ENCODE measurements around the gene PEX5L. TPM values are rescaled to one million over a fixed set of nuclear protein-coding genes. Genes with fewer than 3 reads are reported as not detected.

PEX5L gene
- total RNA-seq, 1 donor from 2014 or later: not detected

DNA sequence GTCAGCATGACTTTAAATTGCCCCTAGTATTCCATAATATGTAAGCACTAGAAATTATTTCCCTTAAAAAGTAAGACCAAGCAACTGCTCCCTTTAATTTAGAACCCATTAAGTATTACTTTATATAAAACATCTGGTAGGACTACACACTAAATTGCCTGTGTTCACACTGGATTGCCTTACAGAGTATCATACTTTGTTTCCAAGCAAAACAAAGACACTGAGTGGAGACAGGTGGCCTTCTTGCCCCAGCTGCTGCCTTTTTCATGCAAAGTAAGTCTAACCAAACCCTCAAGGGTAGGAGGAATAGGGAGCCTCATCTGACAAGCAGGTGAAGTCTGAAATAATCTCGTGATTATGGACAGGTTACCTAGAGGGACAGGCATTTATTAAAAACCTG is 87.3 kb downstream of the PEX5L start:
- H3K4me3 Mint-ChIP-seq: no peak overlapping the region
- H3K4me1 Mint-ChIP-seq: no peaks in the 10 kb centered on the region
- H3K27ac Mint-ChIP-seq: no peak overlapping the region
- intact Hi-C loops (cut with micrococcal nuclease): no loop called here
- DNase-seq (no peak), ATAC-seq (ENCODE audit: low read depth) (no peak)
- peaks cover 32% of the 10 kb centered on the region for H3K27me3 Mint-ChIP-seq
- H3K9me3 Mint-ChIP-seq: peaks cover 4% of the 10 kb centered on the region
- ChIA-PET CTCF (no interaction called here), POLR2A (no interaction called here)
- TF ChIP-seq, protein P1, sequence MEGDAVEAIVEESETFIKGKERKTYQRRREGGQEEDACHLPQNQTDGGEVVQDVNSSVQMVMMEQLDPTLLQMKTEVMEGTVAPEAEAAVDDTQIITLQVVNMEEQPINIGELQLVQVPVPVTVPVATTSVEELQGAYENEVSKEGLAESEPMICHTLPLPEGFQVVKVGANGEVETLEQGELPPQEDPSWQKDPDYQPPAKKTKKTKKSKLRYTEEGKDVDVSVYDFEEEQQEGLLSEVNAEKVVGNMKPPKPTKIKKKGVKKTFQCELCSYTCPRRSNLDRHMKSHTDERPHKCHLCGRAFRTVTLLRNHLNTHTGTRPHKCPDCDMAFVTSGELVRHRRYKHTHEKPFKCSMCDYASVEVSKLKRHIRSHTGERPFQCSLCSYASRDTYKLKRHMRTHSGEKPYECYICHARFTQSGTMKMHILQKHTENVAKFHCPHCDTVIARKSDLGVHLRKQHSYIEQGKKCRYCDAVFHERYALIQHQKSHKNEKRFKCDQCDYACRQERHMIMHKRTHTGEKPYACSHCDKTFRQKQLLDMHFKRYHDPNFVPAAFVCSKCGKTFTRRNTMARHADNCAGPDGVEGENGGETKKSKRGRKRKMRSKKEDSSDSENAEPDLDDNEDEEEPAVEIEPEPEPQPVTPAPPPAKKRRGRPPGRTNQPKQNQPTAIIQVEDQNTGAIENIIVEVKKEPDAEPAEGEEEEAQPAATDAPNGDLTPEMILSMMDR (IDR thresholded peaks at IDR 0.05): no peak
- H3K36me3 Mint-ChIP-seq (ENCODE audit: low read depth): no peaks in the 10 kb centered on the region

DNA sequence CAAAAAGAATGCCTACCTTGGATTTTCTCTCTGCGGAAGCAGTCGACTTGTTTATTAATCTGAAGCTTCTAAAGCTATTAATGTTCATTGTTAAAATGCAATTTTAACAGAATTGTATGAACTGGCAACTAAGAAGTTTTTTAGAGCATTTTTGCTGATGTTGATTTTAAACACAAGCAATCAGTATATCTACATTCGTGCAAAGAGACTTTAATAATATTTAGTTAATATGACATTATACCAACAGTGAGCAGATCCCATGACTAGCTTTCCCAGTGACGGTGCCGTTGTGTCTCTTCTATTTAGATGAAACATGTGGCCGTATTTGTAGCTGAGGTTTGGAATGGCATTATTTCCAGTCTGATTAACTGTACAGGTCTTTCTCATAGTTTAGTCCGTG is 88.0 kb downstream of the PEX5L start:
- H3K4me1 Mint-ChIP-seq: no peaks in the 10 kb centered on the region
- intact Hi-C loops (cut with micrococcal nuclease): no loop called here
- H3K36me3 Mint-ChIP-seq (ENCODE audit: low read depth): no peaks in the 10 kb centered on the region
- no peak for DNase-seq
- TF ChIP-seq, protein P1 (IDR thresholded peaks at IDR 0.05): no peak
- peaks cover 2% of the 10 kb centered on the region for H3K9me3 Mint-ChIP-seq
- CTCF ChIA-PET: no interaction called here
- peaks cover 29% of the 10 kb centered on the region for H3K27me3 Mint-ChIP-seq
- no peak overlapping the region for H3K4me3 Mint-ChIP-seq
- POLR2A ChIA-PET: no interaction called here
- H3K27ac Mint-ChIP-seq: no peak overlapping the region
- ATAC-seq (ENCODE audit: low read depth): no peak

DNA sequence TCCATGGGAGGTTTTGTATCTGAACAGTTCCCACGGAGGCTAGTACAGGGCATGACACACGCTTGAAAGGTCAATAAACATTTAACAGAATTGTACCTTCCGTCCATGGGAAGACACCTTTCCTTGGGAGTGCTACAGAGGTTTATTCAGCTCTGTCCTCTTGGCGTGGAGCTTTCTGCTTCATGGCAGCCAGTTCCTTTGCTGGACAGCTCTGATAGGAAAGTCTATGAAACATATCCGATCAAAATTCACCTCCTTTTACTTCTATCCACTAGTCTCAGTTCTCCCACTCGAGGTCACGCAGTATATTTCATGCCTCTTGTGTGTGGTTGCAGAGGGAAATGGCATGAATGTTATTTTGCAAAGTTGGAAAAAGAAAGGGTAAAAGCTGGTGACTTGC is 91.2 kb downstream of the PEX5L start:
- peaks cover 29% of the 10 kb centered on the region for H3K27me3 Mint-ChIP-seq
- TF ChIP-seq, protein P1 (IDR thresholded peaks at IDR 0.05): no peak
- ATAC-seq (ENCODE audit: low read depth): no peak
- intact Hi-C loops (cut with micrococcal nuclease): no loop called here
- no peak for DNase-seq
- no peak overlapping the region for H3K4me3 Mint-ChIP-seq
- H3K4me1 Mint-ChIP-seq: no peaks in the 10 kb centered on the region
- POLR2A ChIA-PET: no interaction called here
- no peaks in the 10 kb centered on the region for H3K9me3 Mint-ChIP-seq
- H3K27ac Mint-ChIP-seq: no peak overlapping the region
- no peaks in the 10 kb centered on the region for H3K36me3 Mint-ChIP-seq (ENCODE audit: low read depth)
- CTCF ChIA-PET: no interaction called here

DNA sequence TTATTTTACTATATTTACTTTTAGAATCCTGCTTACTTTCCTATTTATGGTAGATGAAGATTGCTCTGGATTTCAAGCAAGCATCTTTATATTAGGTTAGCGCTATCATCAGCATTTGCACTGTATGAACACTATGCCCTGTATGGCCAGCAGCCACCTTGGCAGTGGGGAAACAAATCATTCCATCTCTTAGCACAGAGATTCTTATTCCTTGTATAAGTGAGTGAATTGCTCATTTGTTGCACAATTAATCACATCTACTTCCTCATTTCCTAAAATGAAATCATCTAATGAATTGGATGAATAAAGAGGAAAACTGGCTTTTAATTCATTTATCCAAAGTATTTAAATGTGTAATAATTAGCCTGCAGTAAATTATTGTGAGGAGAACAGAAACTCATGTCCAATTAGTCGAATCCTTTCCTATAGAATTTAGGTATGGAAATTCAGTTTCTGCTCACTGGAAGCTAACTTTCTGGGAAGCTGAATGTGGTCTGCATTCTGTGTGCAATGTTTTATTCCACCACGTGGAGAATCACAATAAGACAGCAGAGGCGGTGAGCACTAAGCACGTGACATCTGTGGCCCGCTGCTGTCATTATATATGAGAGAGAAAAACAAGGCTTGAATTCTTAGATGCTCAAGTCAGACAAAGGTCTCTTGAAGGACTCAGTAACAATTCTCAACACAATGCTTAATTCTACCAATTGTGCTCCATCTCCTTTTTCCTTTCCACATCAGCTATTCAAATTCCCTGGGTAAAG is 93.4 kb downstream of the PEX5L start:
- ATAC-seq (ENCODE audit: low read depth): no peak
- intact Hi-C loops (cut with micrococcal nuclease): no loop called here
- Mint-ChIP-seq H3K36me3 (ENCODE audit: low read depth) (no peaks in the 10 kb centered on the region), H3K27ac (no peak overlapping the region), H3K27me3 (peaks cover 34% of the 10 kb centered on the region), H3K9me3 (no peaks in the 10 kb centered on the region), H3K4me1 (no peaks in the 10 kb centered on the region), H3K4me3 (no peak overlapping the region)
- ChIA-PET CTCF (interaction anchor here (1.2 kb wide), 1 partner anchor 14 kb away, joined by 4 read pairs; no protein-coding TSS in a partner anchor), POLR2A (no interaction called here)
- no peak for DNase-seq
- TF ChIP-seq, protein P1 (IDR thresholded peaks at IDR 0.05): no peak

DNA sequence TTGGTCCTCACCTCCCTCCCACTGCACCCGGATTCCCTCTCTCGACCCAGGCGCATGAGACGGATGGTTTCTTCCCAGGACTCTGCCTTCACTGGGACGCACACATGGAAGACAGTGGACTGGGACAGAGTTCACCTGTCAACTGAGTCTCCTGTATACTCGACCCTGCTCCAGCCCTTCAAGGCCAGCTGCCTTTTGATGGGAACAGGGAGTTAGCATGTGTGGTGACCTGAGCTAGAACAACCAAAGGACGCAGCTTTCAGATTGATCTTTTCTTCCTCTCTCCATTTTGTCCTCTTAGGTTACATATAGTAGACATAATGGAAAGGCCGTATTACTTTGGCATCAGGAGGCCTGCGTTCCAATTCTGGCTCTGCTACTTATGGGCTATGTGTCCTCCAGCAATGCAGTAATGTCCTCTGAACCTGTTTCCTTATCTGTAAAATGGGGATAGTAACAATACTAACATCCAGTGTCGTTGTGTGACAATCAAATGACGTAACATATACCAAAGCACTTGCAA is 94.1 kb downstream of the PEX5L start:
- TF ChIP-seq, protein P1 (IDR thresholded peaks at IDR 0.05): no peak
- CTCF ChIA-PET: no interaction called here
- ATAC-seq (ENCODE audit: low read depth): no peak

More for the DNA sequence above, 94.1 kb downstream of the PEX5L start:
- POLR2A ChIA-PET: no interaction called here
- peaks cover 36% of the 10 kb centered on the region for H3K27me3 Mint-ChIP-seq
- H3K4me1 Mint-ChIP-seq: no peaks in the 10 kb centered on the region
- no peaks in the 10 kb centered on the region for H3K9me3 Mint-ChIP-seq
- no peak overlapping the region for H3K4me3 Mint-ChIP-seq
- no peak for DNase-seq
- H3K27ac Mint-ChIP-seq: no peak overlapping the region
- intact Hi-C loops (cut with micrococcal nuclease): no loop called here
- no peaks in the 10 kb centered on the region for H3K36me3 Mint-ChIP-seq (ENCODE audit: low read depth)
